K562 (cell line): ENCODE data around the gene PCBP2. TPM values are rescaled to one million over a fixed set of nuclear protein-coding genes. Genes with fewer than 3 reads are reported as not detected.

ENCODE experiments used
- EP400 ChIP-seq: fragments of 450-650 bp; IDR thresholded peaks from 2 replicates; pipeline ENCODE4 v1.6.1; 2017; ENCODE audit warnings: antibody characterized with exemption, mild to moderate bottlenecking, moderate library complexity
- HSF4 ChIP-seq: fragments of 250-450 bp; sonication (Bioruptor Pico); IDR thresholded peaks from 2 replicates; pipeline ENCODE4 v2.1.2; 2022; ENCODE audit warnings: mild to moderate bottlenecking, moderate library complexity, borderline replicate concordance
- MTF1 ChIP-seq: fragments of 250-450 bp; sonication (Bioruptor Pico); IDR thresholded peaks from 2 replicates; pipeline ENCODE4 v1.9.0; 2021; ENCODE audit warnings: moderate library complexity, mild to moderate bottlenecking, inconsistent platforms, borderline replicate concordance
- NFIC ChIP-seq: fragments of 450-650 bp; IDR thresholded peaks from 2 replicates; pipeline ENCODE4 v1.6.1; 2017; ENCODE audit warnings: mild to moderate bottlenecking, inconsistent platforms
- PURB ChIP-seq: sonication (generic); formaldehyde crosslinking; IDR thresholded peaks from 2 replicates; pipeline ENCODE4 v1.9.0; 2021; ENCODE audit warnings: low read depth, mild to moderate bottlenecking, missing genetic modification reagents
- RAD51 ChIP-seq: fragments of 450-650 bp; IDR thresholded peaks from 2 replicates; pipeline ENCODE4 v1.7.1; 2016; ENCODE audit warnings: low read depth, mild to moderate bottlenecking, borderline replicate concordance
- SMAD4 ChIP-seq: fragments of 250-450 bp; sonication (Bioruptor Pico); conservative IDR thresholded peaks from 2 replicates; pipeline ENCODE4 v1.8.0; 2021; ENCODE audit warnings: inconsistent platforms, mild to moderate bottlenecking, moderate library complexity
- SP1 ChIP-seq: sonication (generic); formaldehyde crosslinking; IDR thresholded peaks from 2 replicates; pipeline ENCODE4 v1.8.1; 2022; ENCODE audit warnings: mild to moderate bottlenecking, missing genetic modification reagents
- TEAD1 ChIP-seq, 2 experiments: fragments of 450-650 bp in 1 of 2; sonication (generic) in 1 of 2; formaldehyde crosslinking; IDR thresholded peaks; 2 replicates each; pipeline versions ENCODE4 v1.4.0 to v1.8.0; 2020 to 2022; ENCODE audit warnings: mild to moderate bottlenecking in 2 of 2, missing genetic modification reagents in 1 of 2
- TOE1 ChIP-seq, 2 experiments: fragments of 450-650 bp in 1 of 2; sonication (generic) in 1 of 2; formaldehyde crosslinking in 1 of 2; IDR thresholded peaks; 2 replicates each; pipeline versions ENCODE4 v1.7.1 to v1.8.0; 2016 to 2022; ENCODE audit warnings: borderline replicate concordance in 2 of 2, mild to moderate bottlenecking in 2 of 2, antibody characterized with exemption in 1 of 2, inconsistent platforms in 1 of 2, low read depth in 1 of 2, missing genetic modification reagents in 1 of 2, moderate library complexity in 1 of 2
- ZBTB40 ChIP-seq, 2 experiments: fragments of 450-650 bp in 1 of 2; sonication (generic) in 1 of 2; formaldehyde crosslinking in 1 of 2; IDR thresholded peaks; 2 replicates each; pipeline versions ENCODE4 v1.7.1 to v1.9.0; 2016 to 2022; ENCODE audit warnings: inconsistent platforms in 1 of 2, mild to moderate bottlenecking in 1 of 2, missing genetic modification reagents in 1 of 2
- ZNF639 ChIP-seq, 2 experiments: fragments of 200-800 bp in 1 of 2; sonication (Bioruptor generic) in 1 of 2; sonication (generic) in 1 of 2; formaldehyde crosslinking in 1 of 2; IDR thresholded peaks in 1 of 2; conservative IDR thresholded peaks in 1 of 2; 2 replicates each; pipeline versions ENCODE4 v1.5.0 to v1.6.1; 2016 to 2020; ENCODE audit warnings: missing compliant biosample characterization in 1 of 2, missing genetic modification characterization in 1 of 2, missing genetic modification reagents in 1 of 2
- ZNF778 ChIP-seq: fragments of 450-650 bp; formaldehyde crosslinking; IDR thresholded peaks from 2 replicates; pipeline ENCODE4 v1.4.0; 2020; ENCODE audit warnings: mild to moderate bottlenecking, moderate library complexity
- ZNF79 ChIP-seq: fragments of 250-450 bp; sonication (Bioruptor Pico); IDR thresholded peaks from 2 replicates; pipeline ENCODE4 v1.4.0; 2020; ENCODE audit warnings: low read depth, mild to moderate bottlenecking, moderate library complexity
- polyA plus RNA-seq, 8 experiments: library from polyadenylated mRNA; depleted of rRNA in 4 of 8; stranded (reverse) in 5 of 8; unstranded in 3 of 8; fragments of >200 nt; fragmentation: Nextera tagmentation in 2 of 8; fragmentation: Illumina TruSeq in 1 of 8; extraction: Ambion mirVana in 2 of 8; extraction: Trizol in 1 of 8; gene quantifications; 2 replicates each; pipeline versions ENCODE4 v1.2.1 to v1.2.3, GENCODE V29; 2011 to 2014; ENCODE audit warnings: inconsistent platforms in 1 of 8, missing spikeins in 1 of 8
- total RNA-seq, 7 experiments: library from RNA; depleted of rRNA in 6 of 7; stranded (reverse); fragments of >200 nt in 6 of 7; fragmentation: Illumina TruSeq in 2 of 7; extraction: Trizol in 2 of 7; gene quantifications; 2 replicates each; pipeline versions ENCODE4 v1.2.1 to v1.2.3, GENCODE V29; 2011 to 2021; ENCODE audit warnings: low replicate concordance in 1 of 7

The PCBP2 gene
- total and polyA plus RNA-seq, 9 of the 15 experiments (the other 6 are each of a cell fraction or from before 2014, with no cell fraction given): 137 to 831 (median 328) TPM

- TF ChIP-seq ZNF639 (CRISPR knock-in tag; conservative IDR thresholded peaks at IDR 0.05 in 1 of 2, IDR thresholded peaks at IDR 0.05 in 1 of 2) (no peak), NFIC (no peak), PURB (CRISPR knock-in tag) (no peak), HSF4 (no peak), ZBTB40 (IDR thresholded peaks at IDR 0.05) (no peak), ZBTB40 (CRISPR knock-in tag; IDR thresholded peaks at IDR 0.05) (no peak), MTF1 (CRISPR knock-in tag) (no peak), RAD51 (peak; percentile 94), SP1 (CRISPR knock-in tag) (no peak), ZNF79 (no peak), SMAD4 (CRISPR knock-in tag) (no peak), TEAD1 (CRISPR knock-in tag; IDR thresholded peaks at IDR 0.05) (no peak), ZNF778 (CRISPR knock-in tag) (no peak), TOE1 (IDR thresholded peaks at IDR 0.05; ENCODE audit: borderline replicate concordance) (peak; percentile 80; the same call in 1 of the 2 replicates), TOE1 (CRISPR knock-in tag; IDR thresholded peaks at IDR 0.05; ENCODE audit: borderline replicate concordance, low read depth) (no peak), EP400 (0 out of 2 replicates have a peak, but pooled peaks have one; percentile 15)
Observed at GRCh38 chr12:53495903-53496751, 44.2 kb downstream of the PCBP2 start (continued).
